HL-60 (cell line): ENCODE measurements around the gene RHCG.

ENCODE experiments used
- DNase-seq, 2 experiments: peaks; one replicate each; pipeline ENCODE4 v3.0.0-alpha.2; 2010 to 2020; ENCODE audit warnings: low read depth in 1 of 2, low spot score in 1 of 2
- H3K27ac ChIP-seq: fragments of 250-450 bp; sonication (Bioruptor Pico); replicated peaks from 2 replicates; pipeline ENCODE4 v1.5.1; 2020; ENCODE audit warnings: mild to moderate bottlenecking, moderate library complexity
- H3K27me3 ChIP-seq: fragments of 250-450 bp; sonication (Bioruptor Pico); 2 replicates; pipeline ENCODE4 v1.5.1; 2021; ENCODE audit warnings: mild to moderate bottlenecking, moderate library complexity; ENCODE audit not compliant: insufficient read depth, poor library complexity, severe bottlenecking
- H3K4me3 ChIP-seq: replicated peaks from 2 replicates; pipeline ENCODE4 v1.5.1; 2011; ENCODE audit warnings: mild to moderate bottlenecking, control low read depth, low read length; ENCODE audit not compliant: insufficient read depth
- GABPA ChIP-seq: IDR thresholded peaks from 2 replicates; pipeline ENCODE4 v1.6.1; 2012; ENCODE audit warnings: low read depth
- POLR2AphosphoS5 ChIP-seq: IDR thresholded peaks from 2 replicates; pipeline ENCODE4 v1.6.1; 2012; ENCODE audit warnings: low read depth
- SPI1 ChIP-seq: IDR thresholded peaks from 2 replicates; pipeline ENCODE4 v1.6.1; 2012; ENCODE audit warnings: low read depth, mild to moderate bottlenecking, borderline replicate concordance
- TF ChIP-seq, protein P1 (sequence below): IDR thresholded peaks from one replicate; pipeline ENCODE4 v1.5.1; 2011; ENCODE audit warnings: low read length, control low read depth, inconsistent platforms; ENCODE audit not compliant: insufficient read depth
- TF ChIP-seq, protein P2 (sequence below): IDR thresholded peaks from 2 replicates; pipeline ENCODE4 v1.6.1; 2012; ENCODE audit warnings: low read depth; ENCODE audit not compliant: insufficient replicate concordance

RHCG gene

DNA sequence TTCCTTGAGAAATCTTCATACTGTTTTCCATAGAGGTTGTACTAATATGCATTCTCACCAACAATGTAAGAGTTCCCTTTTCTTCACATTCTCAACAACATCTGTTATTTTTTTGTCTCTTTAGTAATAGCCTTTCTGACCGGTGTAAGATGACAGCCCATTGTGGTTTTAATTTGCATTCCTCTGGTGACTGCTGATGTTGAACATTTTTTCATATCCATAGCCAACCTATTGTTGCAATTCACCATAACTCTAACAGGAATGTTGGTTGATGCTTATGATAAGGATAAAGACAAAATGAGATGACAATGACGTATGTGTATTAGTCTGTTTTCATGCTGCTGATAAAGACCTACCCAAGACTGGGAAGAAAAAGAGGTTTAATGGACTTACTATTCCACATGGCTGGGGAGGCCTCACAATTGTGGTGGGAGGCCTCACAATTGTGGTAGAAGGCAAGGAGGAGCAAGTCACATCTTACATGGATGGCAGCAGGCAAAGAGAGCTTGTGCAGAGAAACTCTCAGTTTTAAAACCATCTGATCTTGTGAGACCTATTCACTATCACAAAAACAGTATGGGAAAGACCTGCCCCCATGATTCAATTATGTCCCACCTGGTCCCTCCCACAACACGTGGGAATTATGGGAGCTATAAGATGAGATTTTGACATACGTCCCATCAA is 37.6 kb upstream of the RHCG start:
- H3K4me3 ChIP-seq: no peak overlapping the region
- no peaks in the 10 kb centered on the region for H3K27me3 ChIP-seq
- no peak for DNase-seq
- TF ChIP-seq, protein P1, sequence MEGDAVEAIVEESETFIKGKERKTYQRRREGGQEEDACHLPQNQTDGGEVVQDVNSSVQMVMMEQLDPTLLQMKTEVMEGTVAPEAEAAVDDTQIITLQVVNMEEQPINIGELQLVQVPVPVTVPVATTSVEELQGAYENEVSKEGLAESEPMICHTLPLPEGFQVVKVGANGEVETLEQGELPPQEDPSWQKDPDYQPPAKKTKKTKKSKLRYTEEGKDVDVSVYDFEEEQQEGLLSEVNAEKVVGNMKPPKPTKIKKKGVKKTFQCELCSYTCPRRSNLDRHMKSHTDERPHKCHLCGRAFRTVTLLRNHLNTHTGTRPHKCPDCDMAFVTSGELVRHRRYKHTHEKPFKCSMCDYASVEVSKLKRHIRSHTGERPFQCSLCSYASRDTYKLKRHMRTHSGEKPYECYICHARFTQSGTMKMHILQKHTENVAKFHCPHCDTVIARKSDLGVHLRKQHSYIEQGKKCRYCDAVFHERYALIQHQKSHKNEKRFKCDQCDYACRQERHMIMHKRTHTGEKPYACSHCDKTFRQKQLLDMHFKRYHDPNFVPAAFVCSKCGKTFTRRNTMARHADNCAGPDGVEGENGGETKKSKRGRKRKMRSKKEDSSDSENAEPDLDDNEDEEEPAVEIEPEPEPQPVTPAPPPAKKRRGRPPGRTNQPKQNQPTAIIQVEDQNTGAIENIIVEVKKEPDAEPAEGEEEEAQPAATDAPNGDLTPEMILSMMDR: no peak
- no peak for TF ChIP-seq POLR2AphosphoS5
- TF ChIP-seq, protein P2, sequence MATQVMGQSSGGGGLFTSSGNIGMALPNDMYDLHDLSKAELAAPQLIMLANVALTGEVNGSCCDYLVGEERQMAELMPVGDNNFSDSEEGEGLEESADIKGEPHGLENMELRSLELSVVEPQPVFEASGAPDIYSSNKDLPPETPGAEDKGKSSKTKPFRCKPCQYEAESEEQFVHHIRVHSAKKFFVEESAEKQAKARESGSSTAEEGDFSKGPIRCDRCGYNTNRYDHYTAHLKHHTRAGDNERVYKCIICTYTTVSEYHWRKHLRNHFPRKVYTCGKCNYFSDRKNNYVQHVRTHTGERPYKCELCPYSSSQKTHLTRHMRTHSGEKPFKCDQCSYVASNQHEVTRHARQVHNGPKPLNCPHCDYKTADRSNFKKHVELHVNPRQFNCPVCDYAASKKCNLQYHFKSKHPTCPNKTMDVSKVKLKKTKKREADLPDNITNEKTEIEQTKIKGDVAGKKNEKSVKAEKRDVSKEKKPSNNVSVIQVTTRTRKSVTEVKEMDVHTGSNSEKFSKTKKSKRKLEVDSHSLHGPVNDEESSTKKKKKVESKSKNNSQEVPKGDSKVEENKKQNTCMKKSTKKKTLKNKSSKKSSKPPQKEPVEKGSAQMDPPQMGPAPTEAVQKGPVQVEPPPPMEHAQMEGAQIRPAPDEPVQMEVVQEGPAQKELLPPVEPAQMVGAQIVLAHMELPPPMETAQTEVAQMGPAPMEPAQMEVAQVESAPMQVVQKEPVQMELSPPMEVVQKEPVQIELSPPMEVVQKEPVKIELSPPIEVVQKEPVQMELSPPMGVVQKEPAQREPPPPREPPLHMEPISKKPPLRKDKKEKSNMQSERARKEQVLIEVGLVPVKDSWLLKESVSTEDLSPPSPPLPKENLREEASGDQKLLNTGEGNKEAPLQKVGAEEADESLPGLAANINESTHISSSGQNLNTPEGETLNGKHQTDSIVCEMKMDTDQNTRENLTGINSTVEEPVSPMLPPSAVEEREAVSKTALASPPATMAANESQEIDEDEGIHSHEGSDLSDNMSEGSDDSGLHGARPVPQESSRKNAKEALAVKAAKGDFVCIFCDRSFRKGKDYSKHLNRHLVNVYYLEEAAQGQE: no peak
- no peak for TF ChIP-seq GABPA
- no peak for TF ChIP-seq SPI1
- no peak overlapping the region for H3K27ac ChIP-seq

DNA sequence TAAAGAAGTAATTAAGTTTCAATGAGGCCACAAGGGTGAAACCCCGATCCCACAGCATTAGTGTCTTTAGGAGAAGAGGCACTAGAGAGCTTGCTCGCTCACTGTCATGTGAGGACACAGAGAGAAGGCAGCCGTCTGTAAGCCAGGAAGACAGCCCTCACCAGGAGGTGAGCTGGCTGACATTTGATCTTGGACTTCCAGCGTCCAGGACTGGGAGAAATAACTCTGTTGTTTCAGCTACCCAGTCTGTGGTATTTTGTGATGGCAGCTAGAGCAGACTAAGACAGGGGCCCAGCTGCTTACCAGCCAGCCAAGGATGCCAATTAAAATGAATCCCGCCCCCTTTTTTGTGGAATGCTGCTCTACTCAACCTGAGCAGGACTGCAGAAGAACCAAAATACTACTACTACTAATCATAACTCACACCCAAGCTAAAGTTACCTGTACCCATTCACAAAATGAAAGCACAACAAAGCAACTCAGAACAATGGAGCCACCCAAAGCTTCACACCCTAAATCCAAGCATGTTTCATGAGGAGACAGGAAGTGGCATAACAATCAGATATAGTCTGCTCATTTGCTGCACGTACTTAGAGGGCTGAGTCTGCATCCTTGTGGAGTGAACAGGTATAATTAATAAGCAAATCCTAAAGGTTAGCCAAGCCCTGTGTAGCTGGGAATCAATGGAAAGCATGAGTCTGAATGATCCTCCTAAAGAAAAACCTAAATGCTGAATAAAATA is 35.6 kb upstream of the RHCG start:
- TF ChIP-seq, protein P1: no peak
- TF ChIP-seq SPI1: no peak
- TF ChIP-seq, protein P2: no peak
- no peak for TF ChIP-seq POLR2AphosphoS5
- no peak for TF ChIP-seq GABPA
- Histone ChIP-seq H3K27me3 (no peaks in the 10 kb centered on the region), H3K27ac (no peak overlapping the region), H3K4me3 (no peak overlapping the region)
- no peak for DNase-seq

DNA sequence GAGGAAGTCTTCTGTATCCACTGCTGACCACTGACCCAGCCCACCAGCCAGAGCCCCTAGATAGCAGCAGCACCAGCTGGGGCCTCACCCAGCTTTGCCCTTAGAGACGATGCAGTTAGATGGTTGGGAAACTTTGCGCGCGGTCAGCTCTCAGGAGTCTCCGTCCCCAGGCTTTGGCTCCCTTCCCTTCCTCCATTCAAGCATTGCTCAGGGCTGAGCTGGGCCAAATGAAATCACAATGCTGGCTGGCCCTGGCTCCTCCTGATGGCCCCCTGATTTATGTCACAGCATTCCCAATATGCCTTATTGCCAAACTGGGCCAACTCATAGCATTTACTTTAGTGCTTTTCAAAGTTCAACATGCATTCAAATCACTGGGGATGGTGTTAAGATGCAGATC is 34.6 kb upstream of the RHCG start:
- no peak for DNase-seq
- TF ChIP-seq POLR2AphosphoS5 (no peak), SPI1 (no peak), GABPA (no peak)
- TF ChIP-seq, protein P1: no peak
- TF ChIP-seq, protein P2: no peak
- H3K27me3 ChIP-seq: no peaks in the 10 kb centered on the region
- H3K27ac ChIP-seq: no peak overlapping the region
- H3K4me3 ChIP-seq: no peak overlapping the region
